Mesothelial cell of epicardium (in vitro differentiated cells): ENCODE results near the gene SLC2A4. TPM values are rescaled to one million over a fixed set of nuclear protein-coding genes. Genes with fewer than 3 reads are reported as not detected.

Source experiments
- DNase-seq, 2 experiments: peaks; one replicate each; pipeline ENCODE4 v3.0.0; 2021; ENCODE audit warnings: low spot score in 2 of 2; ENCODE audit not compliant: unreplicated experiment in 2 of 2
- H3K27ac Mint-ChIP-seq: 2 replicates; pipeline ENCODE4 v1.8.0; 2021; ENCODE audit warnings: mixed read lengths
- H3K27me3 Mint-ChIP-seq: 2 replicates; pipeline ENCODE4 v1.8.0; 2021; ENCODE audit warnings: low read depth, mixed read lengths
- H3K36me3 Mint-ChIP-seq: 2 replicates; pipeline ENCODE4 v1.8.0; 2021; ENCODE audit warnings: mixed read lengths
- H3K4me1 Mint-ChIP-seq: 2 replicates; pipeline ENCODE4 v1.8.0; 2021; ENCODE audit warnings: mixed read lengths
- H3K4me3 Mint-ChIP-seq: 2 replicates; pipeline ENCODE4 v1.8.0; 2021; ENCODE audit warnings: mild to moderate bottlenecking, moderate library complexity, mixed read lengths
- H3K9me3 Mint-ChIP-seq: 2 replicates; pipeline ENCODE4 v1.8.0; 2021; ENCODE audit warnings: mixed read lengths
- CTCF ChIP-seq: fragments of 200-600 bp; sonication (generic); IDR thresholded peaks from one replicate; pipeline ENCODE4 v1.5.0; 2021; ENCODE audit warnings: antibody characterized with exemption; ENCODE audit not compliant: unreplicated experiment
- total RNA-seq: library from RNA; stranded (reverse); gene quantifications from 3 replicates; pipeline ENCODE4 v1.2.1, GENCODE V29; 2021

SLC2A4 gene
- total RNA-seq, 1 donor from 2014 or later, result 1.6 TPM

- Mint-ChIP-seq H3K27ac (no peak overlapping the region), H3K4me1 (peaks cover 10% of the 10 kb centered on the region), H3K27me3 (no peaks in the 10 kb centered on the region), H3K9me3 (no peaks in the 10 kb centered on the region), H3K36me3 (peaks cover 24% of the 10 kb centered on the region), H3K4me3 (no peak overlapping the region)
- DNase-seq, result no peak
- TF ChIP-seq CTCF, result no peak
Measured at GRCh38 chr17:7318121-7318860, 36.8 kb downstream of the SLC2A4 start.

DNA sequence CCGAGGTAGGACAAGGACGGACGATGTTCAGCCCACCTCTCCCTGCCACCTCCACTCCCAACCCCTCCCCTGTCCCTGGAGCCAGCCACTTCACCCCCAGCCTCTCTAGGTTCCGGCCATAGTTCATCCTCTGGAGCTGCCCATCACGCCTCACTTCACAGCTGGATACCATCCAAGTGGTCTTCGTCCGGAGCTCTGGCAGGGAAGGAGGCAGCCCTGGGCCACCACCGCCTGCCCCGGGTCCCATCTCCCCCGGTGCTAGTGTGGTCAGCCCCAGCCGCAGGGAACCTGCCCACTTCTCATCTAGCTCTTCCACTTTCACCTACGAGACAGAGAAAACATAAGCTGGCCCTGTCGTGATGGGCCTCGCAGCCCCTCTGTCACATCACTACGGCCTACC lies 39.9 kb downstream of the SLC2A4 start:
- no peak for TF ChIP-seq CTCF
- H3K27ac Mint-ChIP-seq, result no peak overlapping the region
- no peaks in the 10 kb centered on the region for H3K27me3 Mint-ChIP-seq
- peaks cover under 1% of the 10 kb centered on the region for H3K4me1 Mint-ChIP-seq
- H3K4me3 Mint-ChIP-seq, result no peak overlapping the region
- no peaks in the 10 kb centered on the region for H3K9me3 Mint-ChIP-seq
- H3K36me3 Mint-ChIP-seq, result peaks cover 28% of the 10 kb centered on the region
- DNase-seq, result no peak

GRCh38 chr17:7322520-7323194 lies 41.1 kb downstream of the SLC2A4 start:
- H3K27ac Mint-ChIP-seq, result no peak overlapping the region
- no peak for TF ChIP-seq CTCF
- no peaks in the 10 kb centered on the region for H3K27me3 Mint-ChIP-seq
- no peak overlapping the region for H3K4me3 Mint-ChIP-seq
- no peak for DNase-seq
- H3K9me3 Mint-ChIP-seq, result no peaks in the 10 kb centered on the region
- H3K36me3 Mint-ChIP-seq, result peaks cover 27% of the 10 kb centered on the region
- H3K4me1 Mint-ChIP-seq, result no peaks in the 10 kb centered on the region

- Mint-ChIP-seq H3K4me3 (no peak overlapping the region), H3K36me3 (peaks cover 21% of the 10 kb centered on the region), H3K27ac (no peak overlapping the region), H3K27me3 (no peaks in the 10 kb centered on the region), H3K4me1 (peaks cover 11% of the 10 kb centered on the region), H3K9me3 (no peaks in the 10 kb centered on the region)
- DNase-seq, result peak; percentile 51 to 79
- peak; percentile 86 for TF ChIP-seq CTCF
Measured at GRCh38 chr17:7323731-7324437, 42.4 kb downstream of the SLC2A4 start.

- Mint-ChIP-seq H3K27ac (no peak overlapping the region), H3K9me3 (no peaks in the 10 kb centered on the region)
Measured at GRCh38 chr17:7324438-7324779, 42.9 kb downstream of the SLC2A4 start.

More at GRCh38 chr17:7324438-7324779, 42.9 kb downstream of the SLC2A4 start:
- peak; percentile 42 for TF ChIP-seq CTCF
- no peak for DNase-seq
- Mint-ChIP-seq H3K4me1 (peaks cover 12% of the 10 kb centered on the region), H3K36me3 (peaks cover 20% of the 10 kb centered on the region), H3K4me3 (no peak overlapping the region), H3K27me3 (no peaks in the 10 kb centered on the region)
